ENCODE measurements around the gene KRTAP4-5. TPM values are rescaled to one million over a fixed set of nuclear protein-coding genes. Genes with fewer than 3 reads are reported as not detected.
"Not testable (repeated sequence)": the region's sequence is repeated elsewhere in the genome, so short reads cannot be mapped to it uniquely, and the experiment has no call there.

The KRTAP4-5 gene
- not detected in 3 replicates for total RNA-seq

GRCh38 chr17:41149652-41149985 lies at the start of gene KRTAP4-5:
Gene KRTAP4-5, minus strand, starts transcription at chr17:41149825. Its CDS starts 58 bp downstream, at chr17:41149767.
- Mint-ChIP-seq H3K9me3 (no peaks in the 10 kb centered on the region), H3K4me1 (peaks cover 40% of the 10 kb centered on the region), H3K27ac (no peak within 1 kb of the TSS), H3K27me3 (ENCODE audit: low read depth) (no peaks in the 10 kb centered on the region), H3K36me3 (peaks cover 2% of the 10 kb centered on the region), H3K4me3 (no peak within 1 kb of the TSS)
- no peak for DNase-seq (ENCODE audit: low spot score in 2 of 2, unreplicated experiment in 2 of 2)
- TF ChIP-seq CTCF (IDR thresholded peaks at IDR 0.05; ENCODE audit: unreplicated experiment), result no peak

DNA sequence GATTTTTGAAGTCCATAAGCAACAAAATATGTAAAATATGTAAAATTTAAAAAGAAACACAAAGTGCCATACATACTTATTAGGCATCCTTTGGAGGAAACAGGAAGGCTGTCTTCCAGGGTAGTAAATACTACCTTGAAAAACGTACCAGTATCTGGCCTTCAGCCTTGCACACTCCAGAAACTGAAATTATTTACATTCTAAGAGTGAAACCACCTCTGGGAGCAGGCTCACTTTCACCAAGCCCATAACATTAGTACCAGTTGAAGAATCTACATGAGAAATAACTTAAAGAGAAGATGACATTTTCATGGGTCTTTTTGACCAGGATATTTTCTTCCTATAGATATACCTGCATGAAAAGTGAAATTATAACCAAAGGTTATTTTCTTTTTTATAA lies 46.4 kb upstream of the KRTAP4-5 start:
- Mint-ChIP-seq H3K4me1 (no peaks in the 10 kb centered on the region), H3K4me3 (no peak overlapping the region), H3K27ac (no peak overlapping the region), H3K36me3 (peaks cover 4% of the 10 kb centered on the region), H3K9me3 (peaks cover 19% of the 10 kb centered on the region), H3K27me3 (ENCODE audit: low read depth) (peaks cover 2% of the 10 kb centered on the region)
- TF ChIP-seq CTCF (IDR thresholded peaks at IDR 0.05; ENCODE audit: unreplicated experiment), result no peak
- no peak for DNase-seq (ENCODE audit: low spot score in 2 of 2, unreplicated experiment in 2 of 2)

DNA sequence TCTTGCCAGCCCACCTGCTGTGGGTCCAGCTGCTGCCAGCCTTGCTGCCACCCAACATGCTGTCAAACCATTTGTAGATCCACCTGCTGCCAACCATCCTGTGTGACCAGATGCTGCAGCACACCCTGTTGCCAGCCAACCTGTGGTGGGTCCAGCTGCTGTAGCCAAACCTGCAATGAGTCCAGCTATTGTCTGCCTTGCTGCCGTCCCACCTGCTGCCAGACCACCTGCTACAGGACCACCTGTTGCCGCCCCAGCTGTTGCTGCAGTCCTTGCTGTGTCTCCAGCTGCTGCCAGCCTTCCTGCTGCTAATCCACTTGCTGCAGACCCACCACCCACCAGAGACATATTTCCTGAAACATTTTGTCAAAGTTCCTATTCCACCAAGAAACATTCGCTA lies 40.7 kb upstream of the KRTAP4-5 start:
- no peak overlapping the region for H3K4me3 Mint-ChIP-seq
- no peak for DNase-seq (ENCODE audit: low spot score in 2 of 2, unreplicated experiment in 2 of 2)
- H3K4me1 Mint-ChIP-seq, result no peaks in the 10 kb centered on the region
- no peak overlapping the region for H3K27ac Mint-ChIP-seq
- TF ChIP-seq CTCF (IDR thresholded peaks at IDR 0.05; ENCODE audit: unreplicated experiment), result no peak
- H3K9me3 Mint-ChIP-seq, result peaks cover 11% of the 10 kb centered on the region
- H3K36me3 Mint-ChIP-seq, result no peaks in the 10 kb centered on the region
- peaks cover 10% of the 10 kb centered on the region for H3K27me3 Mint-ChIP-seq (ENCODE audit: low read depth)

DNA sequence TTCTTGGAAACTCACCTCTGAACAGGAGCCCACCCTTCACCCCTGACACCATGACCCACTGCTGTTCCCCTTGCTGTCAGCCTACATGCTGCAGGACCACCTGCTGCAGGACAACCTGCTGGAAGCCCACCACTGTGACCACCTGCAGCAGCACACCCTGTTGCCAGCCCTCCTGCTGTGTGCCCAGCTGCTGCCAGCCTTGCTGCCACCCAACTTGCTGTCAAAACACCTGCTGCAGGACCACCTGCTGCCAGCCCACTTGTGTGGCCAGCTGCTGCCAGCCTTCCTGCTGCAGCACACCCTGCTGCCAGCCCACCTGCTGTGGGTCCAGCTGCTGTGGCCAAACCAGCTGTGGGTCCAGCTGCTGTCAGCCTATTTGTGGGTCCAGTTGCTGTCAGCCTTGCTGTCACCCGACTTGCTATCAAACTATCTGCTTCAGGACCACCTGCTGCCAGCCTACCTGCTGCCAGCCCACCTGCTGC lies 40.3 kb upstream of the KRTAP4-5 start, which contains the start of gene KRTAP9-1:
KRTAP9-1 (plus strand) TSS at position 51 of the 482 bp plus-strand sequence; CDS start at position 51, 0 bp downstream.
- Mint-ChIP-seq H3K27me3 (ENCODE audit: low read depth) (peaks cover 10% of the 10 kb centered on the region), H3K9me3 (peaks cover 11% of the 10 kb centered on the region)
- not testable (repeated sequence) for H3K4me3 Mint-ChIP-seq; DNase-seq (ENCODE audit: low spot score in 2 of 2, unreplicated experiment in 2 of 2); H3K36me3 Mint-ChIP-seq; H3K27ac Mint-ChIP-seq; H3K4me1 Mint-ChIP-seq

DNA sequence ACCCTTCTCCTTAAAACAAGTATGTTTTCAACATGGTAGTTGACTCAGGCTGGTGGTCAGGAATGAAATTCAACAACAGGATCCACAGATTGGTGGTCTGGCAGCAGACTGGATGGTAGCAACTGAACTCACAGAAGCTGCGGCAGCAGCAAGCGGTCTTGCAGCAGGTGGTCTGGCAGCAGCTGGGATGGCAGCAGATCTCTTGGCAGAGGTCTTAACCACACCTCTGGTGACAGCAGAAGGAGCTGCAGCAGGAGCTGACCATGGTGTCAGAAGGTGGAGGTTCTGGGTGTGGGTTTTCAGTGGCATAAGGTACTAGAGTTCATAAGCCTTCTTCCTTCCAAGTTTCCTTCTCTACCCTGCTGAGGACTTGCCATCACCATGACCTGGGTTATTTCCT lies 37.2 kb upstream of the KRTAP4-5 start:
- Mint-ChIP-seq H3K27ac (no peak overlapping the region), H3K9me3 (peaks cover 4% of the 10 kb centered on the region), H3K36me3 (no peaks in the 10 kb centered on the region), H3K4me1 (peaks cover 2% of the 10 kb centered on the region), H3K4me3 (no peak overlapping the region), H3K27me3 (ENCODE audit: low read depth) (peaks cover 12% of the 10 kb centered on the region)
- no peak for DNase-seq (ENCODE audit: low spot score in 2 of 2, unreplicated experiment in 2 of 2)
- no peak for TF ChIP-seq CTCF (IDR thresholded peaks at IDR 0.05; ENCODE audit: unreplicated experiment)

DNA sequence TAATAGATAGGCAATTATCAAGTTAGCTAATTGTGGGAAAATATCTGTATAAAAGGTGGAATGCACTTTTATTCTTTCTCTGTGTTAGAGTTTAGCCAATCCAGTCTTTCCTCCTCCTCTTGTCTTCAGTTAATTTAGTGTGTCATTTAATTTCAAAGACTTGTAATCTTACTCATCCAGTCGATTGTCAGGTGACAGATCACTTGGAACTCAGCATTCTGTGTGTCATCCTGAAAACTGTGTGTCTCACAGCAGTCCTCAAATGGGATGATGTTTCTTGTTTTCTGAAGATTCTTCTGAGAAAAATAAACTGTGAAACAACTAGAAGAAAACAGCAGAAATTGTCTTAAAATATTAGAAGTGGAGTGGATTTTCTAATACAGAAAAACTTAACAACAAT lies 35.4 kb upstream of the KRTAP4-5 start:
- Mint-ChIP-seq H3K27ac (no peak overlapping the region), H3K4me1 (peaks cover 2% of the 10 kb centered on the region), H3K27me3 (ENCODE audit: low read depth) (peaks cover 5% of the 10 kb centered on the region), H3K9me3 (peaks cover 4% of the 10 kb centered on the region), H3K36me3 (no peaks in the 10 kb centered on the region), H3K4me3 (no peak overlapping the region)
- DNase-seq (ENCODE audit: low spot score in 2 of 2, unreplicated experiment in 2 of 2), result no peak
- no peak for TF ChIP-seq CTCF (IDR thresholded peaks at IDR 0.05; ENCODE audit: unreplicated experiment)
